Kidney (tissue), 14 donors: Measurements from ENCODE around the gene BUB1B. TPM values are rescaled to one million over a fixed set of nuclear protein-coding genes. Genes with fewer than 3 reads are reported as not detected.
"Not testable (repeated sequence)": the region's sequence is repeated elsewhere in the genome, so short reads cannot be mapped to it uniquely, and the experiment has no call there.

Source experiments
- DNase-seq, 5 donors: peaks; one replicate each; pipeline ENCODE4 v3.0.0-alpha.2; 2013 to 2020
- FAIRE-seq: peaks from 2 replicates; lab custom pipeline; 2012; peaks lifted over from hg19 to GRCh38; lab: Jason Lieb, UNC
- H3K27ac ChIP-seq, 2 donors: one replicate each; pipeline ENCODE4 v1.7.0; 2013; ENCODE audit warnings: low read depth in 2 of 2, low read length in 2 of 2, inconsistent platforms in 1 of 2
- H3K27me3 ChIP-seq: one replicate; pipeline ENCODE4 v1.7.1; 2013; ENCODE audit warnings: low read length, inconsistent platforms; ENCODE audit not compliant: control insufficient read depth, insufficient read depth
- H3K36me3 ChIP-seq, 3 donors: one replicate each; pipeline versions ENCODE4 v1.7.0 to v1.7.1; 2013; ENCODE audit warnings: low read length in 3 of 3, control low read depth in 1 of 3, inconsistent platforms in 1 of 3; ENCODE audit not compliant: insufficient read depth in 3 of 3, control insufficient read depth in 2 of 3
- H3K4me1 ChIP-seq, 3 donors: one replicate each; pipeline versions ENCODE4 v1.7.0 to v1.7.1; 2013; ENCODE audit warnings: low read length in 3 of 3, inconsistent platforms in 1 of 3, low read depth in 1 of 3; ENCODE audit not compliant: control insufficient read depth in 2 of 3, insufficient read depth in 2 of 3
- H3K4me3 ChIP-seq, 3 donors: one replicate each; pipeline versions ENCODE4 v1.7.0 to v1.8.1; 2013; ENCODE audit warnings: low read length in 3 of 3, control low read depth in 1 of 3, inconsistent platforms in 1 of 3
- H3K9ac ChIP-seq, 3 donors: one replicate each; pipeline versions ENCODE4 v1.7.0 to v1.7.1; 2013; ENCODE audit warnings: low read length in 3 of 3, control low read depth in 1 of 3, inconsistent platforms in 1 of 3
- H3K9me3 ChIP-seq, 3 donors: one replicate each; pipeline versions ENCODE4 v1.7.0 to v1.7.1; 2013; ENCODE audit warnings: low read length in 3 of 3, control low read depth in 1 of 3, inconsistent platforms in 1 of 3; ENCODE audit not compliant: control insufficient read depth in 2 of 3, insufficient read depth in 1 of 3
- CTCF ChIP-seq: IDR thresholded peaks from 3 replicates; pipeline ENCODE4 v1.5.1; 2012; ENCODE audit warnings: mild to moderate bottlenecking, moderate library complexity, borderline replicate concordance; ENCODE audit not compliant: insufficient read depth; ENCODE audit errors: extremely low read depth
- intact Hi-C: fragments of 100-400 bp; cut with DNase I; formaldehyde crosslinking; loops from one replicate; pipeline ENCODE4 v1.11.1; 2022
- polyA plus RNA-seq: library from polyadenylated mRNA; stranded (reverse); fragments of 350-450 nt; fragmentation: Illumina TruSeq; extraction: RNeasy Lipid Tissue Mini Kit (QIAGEN cat#74804); gene quantifications from one replicate; pipeline ENCODE4 v1.2.3, GENCODE V29; 2014; ENCODE audit warnings: low read depth, low replicate concordance; ENCODE audit not compliant: insufficient read depth
- total RNA-seq: library from RNA; stranded (reverse); fragmentation: NEBNext Ultra II Directional; extraction: Animal tissue kit (Norgen Biotek cat#: 25700); gene quantifications from one replicate; pipeline ENCODE4 v1.2.1, GENCODE V29; 2021
- donor health status: control.
- donor health status: control.
- donor health status: control.
- donor health status: control.
- donor health status: control.
- donor health status: DM: yes; HTN: yes; CAD: no.
- donor health status: Normal renal cell carcinoma (clear cell type).

The BUB1B gene
- total and polyA plus RNA-seq, 2 donors from 2014 or later: 0.69 to 0.94 TPM

- intact Hi-C loops: no loop called here
- no peak overlapping the region for H3K4me3 ChIP-seq
- DNase-seq (peak in 1 of 5 donors; percentile 26), FAIRE-seq (peak; percentile 99)
- H3K9me3 ChIP-seq: no peaks in the 10 kb centered on the region
- no peaks in the 10 kb centered on the region for H3K36me3 ChIP-seq
- H3K27me3 ChIP-seq: no peaks in the 10 kb centered on the region
- no peaks in the 10 kb centered on the region for H3K4me1 ChIP-seq
- H3K9ac ChIP-seq: no peak overlapping the region
- H3K27ac ChIP-seq: no peak overlapping the region
- TF ChIP-seq CTCF: no peak
Observed at GRCh38 chr15:40130799-40131502, 29.9 kb upstream of the BUB1B start.

- Histone ChIP-seq H3K4me3 (no peak overlapping the region), H3K4me1 (no peaks in the 10 kb centered on the region), H3K27me3 (no peaks in the 10 kb centered on the region), H3K36me3 (no peaks in the 10 kb centered on the region), H3K27ac (no peak overlapping the region), H3K9ac (no peak overlapping the region), H3K9me3 (no peaks in the 10 kb centered on the region)
- intact Hi-C loops: no loop called here
- no peak for FAIRE-seq
- DNase-seq: no peak
- no peak for TF ChIP-seq CTCF
Observed at GRCh38 chr15:40133544-40133943, 27.3 kb upstream of the BUB1B start.

GRCh38 chr15:40134885-40135284 is 26.0 kb upstream of the BUB1B start:
- Histone ChIP-seq H3K27ac (no peak overlapping the region), H3K4me3 (no peak overlapping the region), H3K36me3 (no peaks in the 10 kb centered on the region), H3K27me3 (no peaks in the 10 kb centered on the region), H3K9me3 (no peaks in the 10 kb centered on the region), H3K4me1 (no peaks in the 10 kb centered on the region), H3K9ac (no peak overlapping the region)
- no peak for FAIRE-seq
- TF ChIP-seq CTCF: no peak
- intact Hi-C loops: no loop called here
- DNase-seq: no peak

GRCh38 chr15:40135846-40136450 is 24.9 kb upstream of the BUB1B start:
- FAIRE-seq, DNase-seq, H3K9ac ChIP-seq: not testable (repeated sequence)

More at GRCh38 chr15:40135846-40136450, 24.9 kb upstream of the BUB1B start:
- H3K36me3 ChIP-seq, H3K27ac ChIP-seq, H3K9me3 ChIP-seq, H3K4me1 ChIP-seq, H3K4me3 ChIP-seq, H3K27me3 ChIP-seq, intact Hi-C loops: not testable (repeated sequence)
